HCEC 1CT (cell line): ENCODE measurements around the gene TRMT112.

Experiments
- DNase-seq: peaks from one replicate; pipeline ENCODE4 v3.0.0-alpha.2; 2017

TRMT112 gene

GRCh38 chr11:64290352-64291261 lies 26.8 kb downstream of the TRMT112 start:
- no peak for DNase-seq

DNA sequence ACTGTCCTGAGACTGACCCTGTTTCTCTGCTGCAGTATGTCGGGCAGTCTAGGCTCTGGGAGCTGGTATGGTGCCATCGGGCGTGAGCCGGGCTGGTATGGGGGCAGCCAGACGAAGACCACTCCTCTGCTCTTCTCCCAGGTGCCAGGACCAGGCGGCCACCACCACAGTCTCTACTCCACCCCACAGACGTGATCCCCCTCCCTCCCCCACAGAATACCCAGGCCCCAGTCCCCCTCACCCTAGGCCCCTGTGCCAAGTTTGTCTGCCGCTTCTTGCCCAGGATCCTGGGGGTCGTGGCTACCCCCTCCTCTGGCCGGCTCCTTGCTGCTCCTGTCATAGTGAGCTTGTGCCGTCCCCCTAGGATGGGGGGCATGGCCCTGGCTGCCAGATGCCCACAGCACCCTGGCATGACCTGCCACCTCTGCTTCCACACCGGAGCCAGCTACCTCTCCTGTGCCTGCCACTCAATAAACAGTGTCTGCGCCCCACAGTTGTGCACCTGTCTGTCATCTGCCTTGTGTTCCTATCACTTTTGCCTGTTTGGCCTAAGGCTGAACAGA lies 28.3 kb downstream of the TRMT112 start:
- no peak for DNase-seq

DNA sequence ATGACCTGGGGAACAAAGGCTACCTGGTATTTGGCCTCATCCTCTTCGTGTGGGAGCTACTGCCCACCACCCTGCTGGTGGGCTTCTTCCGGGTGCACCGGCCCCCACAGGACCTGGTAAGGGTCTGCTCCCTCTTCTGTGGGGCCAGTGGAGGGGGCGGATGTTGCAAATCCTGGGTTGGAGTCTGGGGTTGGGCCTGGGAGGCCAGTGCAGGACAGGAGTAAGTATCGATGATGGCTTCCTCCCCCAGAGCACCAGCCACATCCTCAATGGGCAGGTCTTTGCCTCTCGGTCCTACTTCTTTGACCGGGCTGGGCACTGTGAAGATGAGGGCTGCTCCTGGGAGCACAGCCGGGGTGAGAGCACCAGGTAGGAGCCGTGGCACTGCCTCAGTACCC lies 29.0 kb downstream of the TRMT112 start:
- no peak for DNase-seq

DNA sequence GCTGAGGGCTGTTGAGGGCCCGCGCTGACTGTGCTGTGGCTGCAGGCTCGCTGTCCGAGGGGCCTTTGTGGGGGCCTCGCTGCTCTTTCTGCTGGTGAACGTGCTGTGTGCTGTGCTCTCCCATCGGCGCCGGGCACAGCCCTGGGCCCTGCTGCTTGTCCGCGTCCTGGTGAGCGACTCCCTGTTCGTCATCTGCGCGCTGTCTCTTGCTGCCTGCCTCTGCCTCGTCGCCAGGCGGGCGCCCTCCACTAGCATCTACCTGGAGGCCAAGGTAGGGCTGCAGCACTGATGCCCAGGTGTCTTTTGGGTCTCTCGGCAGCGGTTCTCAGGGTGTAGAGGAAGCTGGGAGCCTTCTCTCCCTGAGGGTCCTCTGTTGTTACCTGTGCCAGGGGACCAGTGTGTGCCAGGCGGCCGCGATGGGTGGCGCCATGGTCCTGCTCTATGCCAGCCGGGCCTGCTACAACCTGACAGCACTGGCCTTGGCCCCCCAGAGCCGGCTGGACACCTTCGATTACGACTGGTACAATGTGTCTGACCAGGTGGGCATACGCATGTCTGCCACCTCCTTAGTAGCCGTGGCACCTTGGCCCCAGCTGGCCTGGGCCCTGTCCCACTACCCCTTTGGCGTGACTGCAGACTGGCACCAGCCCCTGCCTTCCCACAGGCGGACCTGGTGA lies 29.5 kb downstream of the TRMT112 start:
- DNase-seq = no peak

GRCh38 chr11:64286801-64287159 lies 30.6 kb downstream of the TRMT112 start:
- no peak for DNase-seq

DNA sequence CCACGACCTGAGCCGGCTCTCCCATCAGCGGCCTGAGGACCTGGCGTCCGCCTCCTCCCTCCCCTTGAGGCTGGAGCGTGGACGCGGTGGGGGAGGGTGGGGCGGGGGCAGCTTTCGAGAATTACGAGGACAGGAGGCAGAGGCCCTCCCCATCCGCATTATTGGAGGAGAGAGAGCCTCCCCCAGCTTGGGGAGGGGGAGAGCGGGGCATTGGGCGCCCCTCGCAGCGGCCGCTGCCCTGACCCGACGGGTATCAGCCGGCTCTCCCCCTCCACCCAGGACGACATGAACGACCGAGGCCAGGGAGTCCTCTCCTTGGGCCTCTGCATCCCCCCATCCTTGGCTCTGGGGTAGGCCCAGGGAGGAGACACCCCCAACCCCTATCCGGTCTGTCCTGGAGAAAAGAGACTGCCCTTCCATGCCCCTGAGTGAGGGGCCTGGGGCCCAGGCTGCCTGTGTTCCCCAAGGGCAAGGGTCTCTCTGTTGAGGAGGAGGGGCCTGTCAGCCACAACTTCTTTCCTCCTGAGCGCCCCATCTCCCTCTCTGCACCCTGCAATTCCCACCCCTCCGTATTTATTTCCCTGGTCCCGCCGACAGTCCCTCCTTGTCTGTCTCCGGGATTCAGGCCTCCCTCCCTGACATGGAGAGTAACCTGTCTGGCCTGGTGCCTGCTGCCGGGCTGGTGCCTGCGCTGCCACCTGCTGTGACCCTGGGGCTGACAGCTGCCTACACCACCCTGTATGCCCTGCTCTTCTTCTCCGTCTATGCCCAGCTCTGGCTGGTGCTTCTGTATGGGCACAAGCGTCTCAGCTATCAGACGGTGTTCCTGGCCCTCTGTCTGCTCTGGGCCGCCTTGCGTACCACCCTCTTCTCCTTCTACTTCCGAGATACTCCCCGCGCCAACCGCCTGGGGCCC lies 31.2 kb downstream of the TRMT112 start:
- DNase-seq = no peak

GRCh38 chr11:64284962-64285884 lies 32.1 kb downstream of the TRMT112 start, which contains the start of gene GPR137:
Gene GPR137, plus strand, starts transcription at chr11:64285848. Its CDS starts 677 bp downstream, at chr11:64286525.
- DNase-seq = peak; percentile 58

DNA sequence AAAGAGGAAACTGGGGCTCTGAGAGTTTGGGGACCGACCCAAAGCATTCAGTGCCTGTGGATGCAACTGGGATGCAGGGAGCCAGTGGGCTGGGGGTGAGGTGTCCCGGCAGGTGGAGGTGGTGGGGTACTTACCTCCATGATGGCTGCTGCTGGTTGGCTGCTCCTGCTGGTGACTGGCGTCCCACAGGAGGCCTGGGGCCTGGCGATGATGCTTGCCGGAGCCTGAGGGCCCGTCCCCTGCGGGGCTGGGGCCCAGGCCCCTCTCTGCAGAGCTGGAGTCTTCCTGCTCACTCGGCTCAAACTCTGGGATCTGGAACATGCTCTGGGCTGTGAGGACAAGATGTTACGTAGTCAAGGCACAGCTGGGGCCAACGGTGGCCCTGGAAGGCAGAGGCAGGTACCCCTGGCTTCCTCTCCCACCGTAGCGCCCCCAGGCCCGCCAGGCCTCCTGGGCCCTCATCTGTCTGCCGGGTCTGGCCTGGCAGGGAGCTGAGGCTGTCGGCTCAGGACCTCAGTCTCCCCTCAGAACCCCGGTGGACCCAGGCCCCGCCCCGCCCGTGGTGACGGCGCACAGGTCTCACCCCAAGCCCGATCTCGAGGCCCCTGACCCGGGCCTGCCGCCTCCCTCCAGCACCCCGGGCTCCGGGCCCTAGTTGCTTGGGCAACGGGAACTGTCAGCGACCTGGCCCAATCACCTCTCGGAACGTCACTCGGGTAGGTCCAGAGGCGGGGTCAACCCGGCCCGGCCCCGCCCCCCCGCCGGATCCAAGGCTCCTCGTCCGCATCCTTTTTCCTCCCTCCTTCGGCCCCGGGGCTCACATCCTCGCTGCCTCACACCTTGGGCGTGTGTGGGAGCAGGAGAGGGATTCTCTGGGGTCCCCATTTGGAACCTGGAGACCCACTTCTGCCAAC lies 33.1 kb downstream of the TRMT112 start, which contains the start of gene BAD:
BAD (minus strand) TSS at position 618 of the 914 bp plus-strand sequence; CDS start at position 321, 297 bp downstream.
- peak; percentile 91 for DNase-seq

GRCh38 chr11:64283092-64283491 lies 34.3 kb downstream of the TRMT112 start:
- no peak for DNase-seq

GRCh38 chr11:64281957-64282770 lies 35.2 kb downstream of the TRMT112 start:
- DNase-seq = no peak

DNA sequence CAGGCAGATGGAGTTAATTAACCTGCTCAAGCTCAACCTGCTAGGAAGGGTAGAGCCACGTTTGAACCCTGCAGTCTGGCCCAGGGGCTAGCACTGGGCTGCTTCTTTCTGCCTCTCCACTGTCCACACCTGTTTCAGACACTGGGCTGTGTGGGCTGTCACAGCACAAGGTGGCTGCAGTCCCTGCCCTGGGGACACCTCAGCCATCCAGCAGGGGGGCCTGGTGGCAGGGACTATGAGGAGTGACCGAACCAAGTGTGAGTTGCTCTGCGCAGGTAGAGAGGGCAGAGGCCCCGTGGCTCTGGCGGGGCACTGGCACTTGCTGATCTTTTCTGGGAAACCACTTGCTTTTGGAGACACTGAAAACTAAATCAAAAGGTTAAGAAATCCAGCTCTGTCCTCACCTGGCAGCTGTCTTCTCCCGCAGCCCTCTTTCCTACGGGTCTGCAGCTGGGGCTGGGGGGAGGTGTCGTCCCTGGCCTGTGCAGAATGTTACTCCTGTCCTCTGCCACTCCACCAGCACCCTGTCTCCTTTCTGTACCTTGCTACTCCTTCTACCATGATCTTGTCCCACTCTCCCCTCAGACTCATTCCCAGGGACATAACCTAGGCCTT lies 38.7 kb downstream of the TRMT112 start:
- DNase-seq = no peak

- no peak for DNase-seq
These were observed 40.5 kb downstream of the TRMT112 start for GRCh38 chr11:64276653-64277431.

DNA sequence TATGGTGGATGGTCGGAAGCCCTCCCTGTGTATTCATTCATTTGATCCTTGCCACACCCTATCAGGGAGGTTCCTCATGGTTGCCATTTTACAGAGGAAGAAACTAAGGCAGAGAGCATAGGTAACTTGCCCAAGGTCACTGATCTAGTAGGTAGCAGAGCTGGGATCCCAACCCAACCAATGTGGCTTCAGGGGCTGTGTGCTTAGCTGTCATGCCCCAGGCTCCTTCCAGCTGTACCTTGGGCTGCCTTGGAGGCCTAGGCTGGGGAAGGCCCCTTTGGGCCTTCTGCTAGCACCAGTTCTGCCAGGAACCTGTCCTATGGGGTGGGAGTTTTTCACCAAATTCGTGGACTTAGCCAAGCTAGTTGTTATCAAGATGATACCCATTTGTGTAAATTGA lies 41.5 kb downstream of the TRMT112 start:
- DNase-seq = no peak

DNA sequence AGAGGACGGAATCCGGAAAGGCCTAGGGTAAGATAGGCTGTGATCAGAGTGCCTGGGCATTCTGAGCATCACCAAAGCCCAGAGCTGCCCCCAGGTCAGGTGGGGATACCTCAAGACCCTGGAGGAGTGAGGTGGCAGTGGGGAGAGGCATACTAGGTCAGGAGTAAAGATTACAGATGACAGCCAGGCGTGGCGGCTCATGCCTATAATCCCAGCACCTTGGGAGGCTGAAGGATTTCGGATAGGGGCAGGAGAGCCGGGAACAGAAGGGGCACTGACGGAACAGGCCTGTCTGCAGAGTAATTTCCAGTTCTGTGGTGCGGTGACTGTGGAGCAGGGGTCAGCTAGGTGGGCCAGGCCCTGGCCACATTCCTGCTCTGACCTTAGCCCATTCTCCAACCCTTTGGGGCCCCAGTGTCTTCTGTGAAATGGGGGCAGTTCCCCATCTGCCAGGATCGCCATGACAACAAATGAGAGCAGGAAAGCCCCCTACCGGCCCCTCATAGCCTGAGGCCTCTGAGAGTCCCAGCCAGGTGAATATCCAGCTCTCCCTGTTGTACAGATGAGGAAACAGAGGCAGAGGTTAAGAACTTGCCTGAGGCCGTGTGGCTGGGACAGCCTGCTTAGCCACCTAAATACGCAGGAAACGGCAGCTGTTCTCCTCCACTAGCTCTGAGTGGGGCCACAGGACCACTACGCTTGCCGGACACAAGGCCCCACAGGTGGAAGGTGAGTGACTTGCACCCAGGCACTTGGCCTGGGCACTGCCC lies 42.1 kb downstream of the TRMT112 start:
- no peak for DNase-seq

DNA sequence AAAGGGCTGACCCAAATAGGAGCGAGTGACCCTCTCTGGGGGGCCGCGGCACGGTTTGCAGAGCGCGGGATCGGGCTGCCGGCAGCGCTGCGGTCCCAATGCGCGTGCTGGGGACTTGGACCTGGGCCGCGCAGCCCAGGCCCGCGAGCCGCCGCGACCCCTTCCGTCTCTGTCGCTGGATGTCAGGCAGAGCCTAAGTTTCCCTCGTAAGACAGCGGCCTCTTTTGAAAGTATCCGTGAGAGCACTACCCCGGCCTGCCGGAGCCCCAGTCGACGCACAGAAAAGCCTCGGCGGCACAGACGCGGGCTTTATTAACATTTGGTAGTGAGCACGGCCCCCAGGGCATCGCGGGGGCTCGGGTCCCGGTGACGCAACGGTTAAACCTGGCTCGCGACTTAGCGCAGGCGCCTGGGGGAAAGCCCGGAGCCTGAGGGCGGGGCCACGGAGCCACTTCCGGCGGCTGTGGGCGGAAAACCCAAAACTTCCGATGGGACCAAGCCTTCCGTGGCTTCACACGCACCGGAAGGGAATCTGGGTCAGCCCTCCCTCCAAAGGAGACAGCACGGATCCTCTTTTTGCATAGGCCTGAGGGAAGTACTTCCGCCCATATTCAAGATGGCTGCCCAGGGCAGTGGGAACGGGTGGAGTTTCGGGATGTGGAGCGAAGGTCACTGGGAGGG lies 47.7 kb downstream of the TRMT112 start:
- DNase-seq = peak; percentile 100

GRCh38 chr11:64268893-64269539 lies 48.3 kb downstream of the TRMT112 start:
- DNase-seq = peak; percentile 65
